Glomerular endothelial cell (primary cell): Measurements from ENCODE around the gene TMEM132A. TPM values are rescaled to one million over a fixed set of nuclear protein-coding genes. Genes with fewer than 3 reads are reported as not detected.

ENCODE experiments used
- DNase-seq: peaks from one replicate; pipeline ENCODE4 v3.0.0-alpha.2; 2011; ENCODE audit warnings: low read depth, low spot score; ENCODE audit errors: extremely low read depth
- total RNA-seq: library from RNA; depleted of rRNA; stranded (reverse); fragments of >200 nt; gene quantifications from 2 replicates; pipeline ENCODE4 v1.2.3, GENCODE V29; 2015

The TMEM132A gene
- total RNA-seq, 1 donor from 2014 or later, result 281 TPM

- no peak for DNase-seq
Measured at GRCh38 chr11:60984636-60985035, 60.4 kb downstream of the TMEM132A start.

DNA sequence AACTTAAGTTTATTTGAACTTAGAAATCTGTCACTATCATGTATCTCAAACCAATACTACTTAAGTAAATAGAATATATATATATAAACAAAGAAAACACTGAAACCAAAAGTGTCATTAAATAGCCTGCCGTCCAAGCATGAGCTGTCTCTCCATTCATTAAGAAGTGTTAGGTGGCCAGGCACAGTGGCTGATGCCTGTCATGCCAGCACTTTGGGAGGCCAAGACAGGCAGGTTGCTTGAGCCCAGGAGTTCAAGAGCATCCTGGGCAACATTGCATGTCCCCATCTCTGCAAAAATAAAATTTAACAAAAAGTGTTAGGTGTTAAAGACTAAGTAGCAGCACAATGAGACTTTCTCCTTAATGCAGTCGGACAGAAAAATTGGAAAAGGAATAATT, 61.2 kb downstream of the TMEM132A start:
- DNase-seq, result no peak

DNA sequence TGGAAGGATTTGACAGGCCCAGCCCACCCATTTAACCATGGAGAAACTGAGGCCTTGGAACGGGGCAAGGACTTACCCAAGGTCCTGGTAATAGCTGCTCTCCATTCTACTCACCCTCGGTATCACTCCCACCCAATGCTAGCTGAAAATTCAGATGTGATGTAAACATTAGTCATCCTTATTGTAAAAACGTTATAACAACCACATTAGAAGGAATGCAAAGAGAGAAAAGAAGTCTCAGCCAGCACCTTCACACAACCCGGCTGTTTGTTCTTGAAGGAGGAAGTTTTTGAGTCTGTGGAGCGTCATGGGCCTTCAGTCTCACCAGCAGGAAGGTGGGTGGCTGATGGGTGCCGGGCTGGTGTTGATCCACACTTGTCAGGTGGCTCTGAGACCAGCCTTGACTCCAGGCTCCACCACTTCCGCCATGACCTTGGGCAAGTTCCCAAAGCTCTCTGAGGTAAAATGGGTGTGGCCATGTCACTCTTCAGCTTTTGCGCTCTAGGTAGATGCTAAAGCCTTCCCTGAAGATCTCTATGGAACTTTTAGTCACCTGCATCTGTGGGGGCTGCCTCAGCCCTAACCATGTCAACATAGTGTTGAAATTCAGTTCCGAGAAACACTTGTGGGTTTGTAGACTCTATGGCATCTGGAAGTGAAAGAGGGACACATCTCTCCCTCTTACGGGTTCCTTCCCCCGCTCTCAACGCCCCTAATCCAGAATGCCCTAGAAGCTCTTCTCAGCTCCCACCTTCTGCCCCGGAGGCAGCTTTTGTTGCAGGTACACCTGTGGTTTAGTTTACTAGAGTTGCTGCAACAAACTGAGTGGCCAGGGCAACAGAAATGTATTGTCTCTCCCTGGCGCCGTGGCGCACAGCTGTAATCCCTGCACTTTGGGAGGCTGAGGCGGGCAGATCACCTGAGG, 62.0 kb downstream of the TMEM132A start:
- no peak for DNase-seq

Other genes with a start within 250 kb of the TMEM132A start
- gene MS4A8, start 224.8 kb upstream of the TMEM132A start, total RNA-seq, result not detected in 2 replicates
- gene MS4A18, start 199.7 kb upstream of the TMEM132A start, total RNA-seq, result not detected in 2 replicates
- gene MS4A15, start 167.6 kb upstream of the TMEM132A start, total RNA-seq, result not detected in 2 replicates
- gene MS4A10, start 139.1 kb upstream of the TMEM132A start, total RNA-seq, result not detected in 2 replicates
- 38.7 and 54.3 TPM in 2 replicates for gene CCDC86, start 82.3 kb upstream of the TMEM132A start, total RNA-seq
- gene PTGDR2, start 68.5 kb upstream of the TMEM132A start, total RNA-seq, result not detected in 2 replicates
- gene ZP1, start 56.9 kb upstream of the TMEM132A start, total RNA-seq, result not detected in 2 replicates
- gene PRPF19, start 17.9 kb upstream of the TMEM132A start, total RNA-seq, result 78.5 and 98.2 TPM in 2 replicates
- 123 and 167 TPM in 2 replicates for gene TMEM109, start 10.3 kb upstream of the TMEM132A start, total RNA-seq
- gene SLC15A3, start 27.7 kb downstream of the TMEM132A start, total RNA-seq, result 8.8 and 21.5 TPM in 2 replicates
- gene CD6, start 47.2 kb downstream of the TMEM132A start, total RNA-seq, result 0.15 and 1.6 TPM in 2 replicates
- not detected in 2 replicates for gene CD5, start 178.0 kb downstream of the TMEM132A start, total RNA-seq
- gene VPS37C, start 237.0 kb downstream of the TMEM132A start, total RNA-seq, result 19.5 and 27.8 TPM in 2 replicates